PFSK-1 (cell line): ENCODE results near the gene TRUB1.

Experiments
- FOXP2 ChIP-seq: optimal IDR thresholded peaks from 2 replicates; pipeline ENCODE3; 2011; ENCODE audit warnings: borderline replicate concordance, control low read depth, inconsistent platforms; ENCODE audit not compliant: insufficient read depth; ENCODE audit errors: extremely low read length, extremely low read depth
- POLR2AphosphoS5 ChIP-seq: IDR thresholded peaks from 2 replicates; pipeline ENCODE4 v1.6.1; 2012; ENCODE audit warnings: low read depth, mild to moderate bottlenecking, control low read depth, low read length, moderate library complexity
- REST ChIP-seq, 2 experiments: IDR thresholded peaks; 2 replicates each; pipeline versions ENCODE4 v1.6.1 to v1.8.0; 2011 to 2012; ENCODE audit warnings: low read depth in 2 of 2, low read length in 2 of 2, control low read depth in 1 of 2, inconsistent platforms in 1 of 2, mild to moderate bottlenecking in 1 of 2, moderate library complexity in 1 of 2; ENCODE audit not compliant: insufficient read depth in 1 of 2
- SIN3A ChIP-seq: IDR thresholded peaks from 2 replicates; pipeline ENCODE4 v1.6.1; 2012; ENCODE audit warnings: mild to moderate bottlenecking, low read length, moderate library complexity, borderline replicate concordance; ENCODE audit not compliant: insufficient read depth
- TAF1 ChIP-seq: IDR thresholded peaks from 2 replicates; pipeline ENCODE4 v1.6.1; 2012; ENCODE audit warnings: low read length, control low read depth, borderline replicate concordance; ENCODE audit not compliant: insufficient read depth

DNA sequence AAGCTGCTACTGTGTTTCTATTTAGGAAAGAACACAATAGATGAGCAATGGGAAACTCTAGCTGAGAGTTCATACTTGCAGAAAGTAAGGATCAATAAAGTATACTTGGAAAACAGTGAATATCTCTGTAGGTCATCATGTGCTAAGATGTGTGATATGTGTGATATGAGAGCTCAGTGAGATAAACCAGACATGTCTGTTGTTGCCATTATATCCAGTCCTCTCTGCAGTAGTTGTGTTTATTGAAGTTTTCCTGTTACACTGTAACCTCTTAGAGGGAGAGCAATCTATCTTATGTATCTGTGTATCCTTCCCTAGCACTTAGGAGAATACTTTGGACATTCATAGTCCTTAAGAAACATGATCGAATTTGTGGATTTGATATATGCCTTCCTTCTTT, 19.1 kb downstream of the TRUB1 start:
- TF ChIP-seq POLR2AphosphoS5 (no peak), REST (IDR thresholded peaks at IDR 0.05; ENCODE audit: insufficient read depth in 1 of 2, low read depth in 2 of 2, low read length in 2 of 2) (no peak), SIN3A (no peak), TAF1 (no peak), FOXP2 (no peak)
